ENCODE results near the gene KRTAP5-2. TPM values are rescaled to one million over a fixed set of nuclear protein-coding genes. Genes with fewer than 3 reads are reported as not detected.

KRTAP5-2 gene, protein sequence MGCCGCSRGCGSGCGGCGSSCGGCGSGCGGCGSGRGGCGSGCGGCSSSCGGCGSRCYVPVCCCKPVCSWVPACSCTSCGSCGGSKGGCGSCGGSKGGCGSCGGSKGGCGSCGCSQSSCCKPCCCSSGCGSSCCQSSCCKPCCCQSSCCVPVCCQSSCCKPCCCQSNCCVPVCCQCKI
- total RNA-seq = not detected in 2 replicates

DNA sequence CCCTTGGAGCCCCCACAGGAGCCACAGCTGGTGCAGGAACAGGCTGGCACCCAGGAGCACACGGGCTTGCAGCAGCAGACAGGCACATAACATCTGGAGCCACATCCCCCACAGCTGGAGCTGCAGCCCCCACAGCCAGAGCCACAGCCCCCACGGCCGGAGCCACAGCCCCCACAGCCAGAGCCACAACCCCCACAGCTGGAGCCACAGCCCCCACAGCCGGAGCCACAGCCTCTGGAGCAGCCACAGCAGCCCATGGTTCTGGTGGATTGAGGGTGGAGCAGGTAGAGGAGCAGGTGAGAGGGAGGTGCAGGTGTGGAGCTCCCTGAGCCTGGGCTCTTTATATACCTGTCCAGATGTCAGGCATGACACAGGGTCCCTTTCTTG lies at the start of gene KRTAP5-2:
Gene KRTAP5-2, minus strand, starts transcription at position 301 of the 387 bp plus-strand sequence. Its CDS starts 44 bp downstream, at position 257.

DNA sequence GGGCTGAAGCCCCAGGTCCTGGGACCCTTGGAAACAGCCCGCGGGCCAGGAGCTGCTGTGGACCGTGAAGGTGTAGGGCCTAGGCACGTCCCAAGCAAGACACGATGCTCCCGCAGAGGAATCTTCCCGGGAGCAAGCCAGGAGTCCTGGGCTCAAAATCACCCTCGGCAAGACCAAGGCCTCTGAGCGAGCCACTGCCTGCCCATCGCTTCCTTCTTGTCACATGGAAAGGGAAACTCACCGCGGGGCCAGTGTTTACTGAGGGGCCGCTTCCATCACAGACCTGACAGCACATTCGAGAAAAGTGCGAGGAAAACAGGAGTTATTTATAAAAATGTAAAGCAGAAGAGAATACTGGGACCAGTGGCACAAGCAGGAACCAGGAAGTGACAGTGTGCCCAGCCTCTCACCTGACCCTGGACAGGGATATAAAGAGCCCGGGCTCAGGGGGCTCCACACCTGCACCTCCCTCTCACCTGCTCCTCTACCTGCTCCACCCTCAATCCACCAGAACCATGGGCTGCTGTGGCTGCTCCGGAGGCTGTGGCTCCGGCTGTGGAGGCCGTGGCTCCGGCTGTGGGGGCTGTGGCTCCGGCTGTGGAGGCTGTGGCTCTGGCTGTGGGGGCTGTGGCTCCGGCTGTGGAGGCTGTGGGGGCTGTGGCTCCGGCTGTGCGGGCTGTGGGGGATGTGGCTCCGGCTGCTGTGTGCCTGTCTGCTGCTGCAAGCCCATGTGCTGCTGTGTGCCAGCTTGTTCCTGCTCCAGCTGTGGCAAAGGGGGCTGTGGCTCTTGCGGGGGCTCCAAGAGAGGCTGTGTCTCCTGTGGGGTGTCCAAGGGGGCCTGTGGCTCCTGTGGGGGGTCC lies 31.5 kb upstream of the KRTAP5-2 start, which contains the start of gene KRTAP5-5:
Gene KRTAP5-5, plus strand, starts transcription at position 450 of the 860 bp plus-strand sequence. Its CDS starts 66 bp downstream, at position 516.

DNA sequence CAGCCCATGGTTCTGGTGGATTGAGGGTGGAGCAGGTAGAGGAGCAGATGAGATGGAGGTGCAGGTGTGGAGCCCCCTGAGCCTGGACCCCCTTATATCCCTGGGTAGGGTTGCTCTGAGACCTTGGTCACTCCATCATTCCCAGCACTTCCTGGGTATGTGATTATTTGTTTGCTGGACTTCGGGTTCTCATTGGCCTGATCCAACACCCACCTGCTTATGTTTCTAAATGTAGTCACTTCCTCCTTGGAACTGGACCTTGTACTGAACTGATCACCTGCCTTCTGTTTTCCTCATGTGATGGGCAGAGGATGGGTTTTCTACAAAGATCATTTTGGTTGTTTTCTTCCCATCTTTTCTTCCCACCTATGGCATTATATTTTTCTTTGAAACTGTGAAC lies 24.0 kb upstream of the KRTAP5-2 start, which contains the start of gene KRTAP5-4:
Gene KRTAP5-4, minus strand, starts transcription at position 53 of the 400 bp plus-strand sequence. Its CDS starts 45 bp downstream, at position 8.

DNA sequence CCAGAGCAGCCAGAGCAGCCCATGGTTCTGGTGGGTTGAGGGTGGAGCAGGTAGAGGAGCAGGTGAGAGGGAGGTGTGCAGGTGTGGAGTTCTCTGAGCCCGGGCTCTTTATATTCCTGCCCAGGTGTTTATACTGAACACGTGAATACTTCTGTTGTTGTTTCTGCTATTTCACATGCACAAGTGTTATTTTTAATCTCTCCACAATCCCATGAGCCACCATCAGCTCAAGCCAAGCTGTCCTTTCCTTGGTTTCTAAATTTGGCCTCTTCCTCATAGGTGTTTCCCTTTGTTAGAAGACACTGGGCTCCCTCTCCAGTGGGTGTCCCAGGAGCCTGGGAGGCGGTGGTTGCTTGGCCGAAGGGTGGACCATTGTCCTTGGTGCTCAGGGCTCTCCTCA lies 10.3 kb upstream of the KRTAP5-2 start, which contains the start of gene KRTAP5-3:
Gene KRTAP5-3, minus strand, starts transcription at position 101 of the 400 bp plus-strand sequence. Its CDS starts 78 bp downstream, at position 23.

DNA sequence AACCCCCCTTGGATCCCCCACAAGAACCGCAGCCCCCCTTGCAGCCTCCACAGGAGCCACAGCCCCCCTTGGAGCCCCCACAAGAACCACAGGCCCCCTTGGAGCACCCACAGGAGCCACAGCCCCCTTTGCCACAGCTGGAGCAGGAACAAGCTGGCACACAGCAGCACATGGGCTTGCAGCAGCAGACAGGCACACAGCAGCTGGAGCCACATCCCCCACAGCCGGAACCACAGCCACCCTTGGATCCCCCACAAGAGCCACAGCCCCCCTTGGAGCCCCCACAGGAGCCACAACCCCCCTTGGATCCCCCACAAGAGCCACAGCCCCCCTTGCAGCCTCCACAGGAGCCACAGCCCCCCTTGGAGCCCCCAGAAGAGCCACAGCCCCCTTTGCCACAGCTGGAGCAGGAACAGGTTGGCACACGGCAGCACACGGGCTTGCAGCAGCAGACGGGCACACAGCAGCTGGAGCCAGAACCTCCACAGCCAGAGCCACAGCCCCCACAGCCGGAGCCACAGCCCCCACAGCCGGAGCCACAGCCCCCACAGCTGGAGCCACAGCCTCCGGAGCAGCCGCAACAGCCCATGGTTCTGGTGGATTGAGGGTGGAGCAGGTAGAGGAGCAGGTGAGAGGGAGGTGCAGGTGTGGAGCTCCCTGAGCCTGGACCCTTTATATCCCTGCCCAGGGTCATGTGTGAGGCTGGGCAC lies 13.3 kb downstream of the KRTAP5-2 start, which contains the start of gene KRTAP5-1:
Gene KRTAP5-1, minus strand, starts transcription at position 623 of the 710 bp plus-strand sequence. Its CDS starts 34 bp downstream, at position 589.

DNA sequence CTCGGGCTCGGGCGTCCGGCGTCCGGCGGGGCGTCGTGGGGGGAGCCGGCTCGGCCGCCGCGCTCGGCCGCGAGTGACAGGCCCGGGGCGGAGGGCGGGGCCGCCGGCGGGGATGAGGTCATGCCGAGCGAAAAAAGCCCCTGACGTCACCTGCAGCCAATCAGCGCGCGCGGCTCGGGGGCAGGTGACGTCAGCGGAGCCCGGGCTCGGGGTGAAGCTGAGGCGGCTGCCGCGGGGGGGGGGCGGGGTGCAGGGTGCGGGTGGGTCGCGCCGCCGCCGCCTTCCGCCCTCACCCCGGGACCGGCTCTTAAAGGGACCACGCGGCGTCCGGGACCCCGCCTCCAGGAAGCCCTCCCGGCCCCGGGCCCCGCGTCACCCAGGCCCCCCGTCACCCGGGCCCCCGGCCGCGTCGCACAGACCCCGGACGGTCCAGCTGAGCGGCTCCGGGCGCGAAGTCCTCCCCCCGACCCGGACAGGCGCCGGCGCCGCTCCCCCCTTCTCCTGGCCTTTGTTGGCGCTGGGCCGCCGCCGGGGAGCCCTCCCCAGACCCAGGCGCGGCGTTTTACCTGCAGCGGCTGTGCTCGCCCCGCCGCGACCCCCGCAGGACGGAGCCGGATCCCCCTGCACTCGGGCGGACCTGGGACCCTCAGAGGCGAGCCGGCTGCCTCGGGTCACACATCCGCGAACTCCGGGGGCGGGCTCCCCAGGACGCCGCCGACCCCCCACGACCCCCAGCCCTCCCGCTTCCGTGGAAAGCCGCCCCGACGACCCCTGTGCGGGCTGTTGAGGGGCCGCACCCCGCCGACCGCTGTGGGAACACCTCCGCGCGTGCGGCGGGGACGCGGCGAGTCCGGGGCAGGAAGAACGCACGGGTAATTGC lies 25.7 kb downstream of the KRTAP5-2 start, which contains the start of gene DUSP8:
Gene DUSP8, minus strand, starts transcription at position 75 of the 880 bp plus-strand sequence. CDS start 6,445 bp downstream, outside the sequence.

Other genes starting within 250 kb of the KRTAP5-2 start
- gene BRSK2, start 208.4 kb downstream of the KRTAP5-2 start, total RNA-seq = 0.14 and 0.28 TPM in 2 replicates
- gene MOB2, start 111.5 kb downstream of the KRTAP5-2 start, total RNA-seq = 17.3 and 24.8 TPM in 2 replicates
- gene DUSP8, start 26.0 kb downstream of the KRTAP5-2 start, total RNA-seq = 0.19 and 0.56 TPM in 2 replicates
- gene KRTAP5-1, start 13.0 kb downstream of the KRTAP5-2 start, total RNA-seq = not detected in 2 replicates
- not detected in 2 replicates for gene KRTAP5-3, start 10.2 kb upstream of the KRTAP5-2 start, total RNA-seq
- gene KRTAP5-4, start 23.8 kb upstream of the KRTAP5-2 start, total RNA-seq = not detected in 2 replicates
- gene KRTAP5-5, start 31.5 kb upstream of the KRTAP5-2 start, total RNA-seq = not detected in 2 replicates
- gene KRTAP5-6, start 98.9 kb upstream of the KRTAP5-2 start, total RNA-seq = not detected in 2 replicates
- gene IFITM10, start 152.3 kb upstream of the KRTAP5-2 start, total RNA-seq = 3.3 and 8.0 TPM in 2 replicates
- gene CTSD, start 165.6 kb upstream of the KRTAP5-2 start, total RNA-seq = 566 and 764 TPM in 2 replicates
- 8.5 and 10.5 TPM in 2 replicates for gene SYT8, start 236.7 kb upstream of the KRTAP5-2 start, total RNA-seq
- gene TNNI2, start 240.7 kb upstream of the KRTAP5-2 start, total RNA-seq = 0.63 and 4.1 TPM in 2 replicates

All from airway epithelial cell (primary cell).